ENCODE results near the gene BTBD9.

The BTBD9 gene

GRCh38 chr6:38187811-38188590 is 451.7 kb downstream of the BTBD9 start:
- no peak for DNase-seq

- no peak for DNase-seq
Measured at GRCh38 chr6:38187325-38187724, 452.4 kb downstream of the BTBD9 start.

GRCh38 chr6:38185752-38186151 is 454.0 kb downstream of the BTBD9 start:
- no peak for DNase-seq

GRCh38 chr6:38185244-38185643 is 454.5 kb downstream of the BTBD9 start:
- no peak for DNase-seq

GRCh38 chr6:38184585-38185080 is 455.1 kb downstream of the BTBD9 start:
- DNase-seq, result no peak

- no peak for DNase-seq
Measured at GRCh38 chr6:38183856-38184584, 455.7 kb downstream of the BTBD9 start.

- DNase-seq, result no peak
Measured at GRCh38 chr6:38182426-38182825, 457.3 kb downstream of the BTBD9 start.

- DNase-seq, result no peak
Measured at GRCh38 chr6:38180586-38180985, 459.1 kb downstream of the BTBD9 start.

- DNase-seq, result no peak
Measured at GRCh38 chr6:38179794-38180430, 459.8 kb downstream of the BTBD9 start.

GRCh38 chr6:38179300-38179699 is 460.4 kb downstream of the BTBD9 start:
- DNase-seq, result no peak

- no peak for DNase-seq
Measured at GRCh38 chr6:38178584-38178886, 461.2 kb downstream of the BTBD9 start.

GRCh38 chr6:38177882-38178583 is 461.7 kb downstream of the BTBD9 start:
- DNase-seq, result no peak

GRCh38 chr6:38176797-38177751 is 462.7 kb downstream of the BTBD9 start:
- DNase-seq, result no peak

- DNase-seq, result no peak
Measured at GRCh38 chr6:38175786-38176185, 463.9 kb downstream of the BTBD9 start.

- DNase-seq, result no peak
Measured at GRCh38 chr6:38174806-38175495, 464.8 kb downstream of the BTBD9 start.

GRCh38 chr6:38174315-38174714 is 465.4 kb downstream of the BTBD9 start:
- DNase-seq, result no peak

- no peak for DNase-seq
Measured at GRCh38 chr6:38173909-38174308, 465.8 kb downstream of the BTBD9 start.

GRCh38 chr6:38172739-38173410 is 466.9 kb downstream of the BTBD9 start:
- no peak for DNase-seq

- DNase-seq, result no peak
Measured at GRCh38 chr6:38171997-38172738, 467.6 kb downstream of the BTBD9 start.
